ES-I3 (cell line): ENCODE data around the gene CASKIN1.

Experiments used
- H3K36me3 ChIP-seq: 2 replicates; pipeline ENCODE4 v1.6.1; 2013; ENCODE audit warnings: mild to moderate bottlenecking, low read length, control low read depth, moderate library complexity; ENCODE audit not compliant: insufficient read depth
- H3K4me1 ChIP-seq: 2 replicates; pipeline ENCODE4 v1.6.1; 2013; ENCODE audit warnings: mild to moderate bottlenecking, control low read depth, low read length; ENCODE audit not compliant: insufficient read depth
- H3K9ac ChIP-seq: 2 replicates; pipeline ENCODE4 v1.6.1; 2013; ENCODE audit warnings: low read depth, mild to moderate bottlenecking, low read length, moderate library complexity
- H3K9me3 ChIP-seq: 2 replicates; pipeline ENCODE4 v1.6.1; 2013; ENCODE audit warnings: mild to moderate bottlenecking, low read length, moderate library complexity; ENCODE audit not compliant: control insufficient read depth, insufficient read depth

CASKIN1 gene

DNA sequence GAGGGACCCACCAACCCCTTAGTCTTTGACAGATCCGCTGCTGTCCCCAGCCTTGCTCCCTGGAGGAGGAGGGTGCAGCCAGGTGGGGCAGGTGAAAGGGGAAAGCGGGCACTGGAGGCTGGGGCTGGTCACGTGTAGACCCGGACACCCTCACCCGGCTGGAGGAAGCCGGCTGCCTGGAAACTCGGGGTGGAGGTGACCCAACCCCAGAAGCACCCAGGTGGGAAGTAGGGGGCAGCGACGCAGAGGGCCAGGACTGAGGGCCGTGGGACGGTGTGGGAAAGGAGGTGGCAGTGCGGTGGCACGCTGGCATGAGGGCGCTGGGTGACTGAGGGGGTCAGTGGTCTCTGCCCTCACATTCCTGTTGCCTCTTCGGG is 38.2 kb downstream of the CASKIN1 start:
- Histone ChIP-seq H3K36me3 (peaks cover 9% of the 10 kb centered on the region; the same call in 1 of the 2 replicates), H3K4me1 (peaks cover 15% of the 10 kb centered on the region; the same call in 1 of the 2 replicates), H3K9me3 (no peaks in the 10 kb centered on the region), H3K9ac (no peak overlapping the region)

DNA sequence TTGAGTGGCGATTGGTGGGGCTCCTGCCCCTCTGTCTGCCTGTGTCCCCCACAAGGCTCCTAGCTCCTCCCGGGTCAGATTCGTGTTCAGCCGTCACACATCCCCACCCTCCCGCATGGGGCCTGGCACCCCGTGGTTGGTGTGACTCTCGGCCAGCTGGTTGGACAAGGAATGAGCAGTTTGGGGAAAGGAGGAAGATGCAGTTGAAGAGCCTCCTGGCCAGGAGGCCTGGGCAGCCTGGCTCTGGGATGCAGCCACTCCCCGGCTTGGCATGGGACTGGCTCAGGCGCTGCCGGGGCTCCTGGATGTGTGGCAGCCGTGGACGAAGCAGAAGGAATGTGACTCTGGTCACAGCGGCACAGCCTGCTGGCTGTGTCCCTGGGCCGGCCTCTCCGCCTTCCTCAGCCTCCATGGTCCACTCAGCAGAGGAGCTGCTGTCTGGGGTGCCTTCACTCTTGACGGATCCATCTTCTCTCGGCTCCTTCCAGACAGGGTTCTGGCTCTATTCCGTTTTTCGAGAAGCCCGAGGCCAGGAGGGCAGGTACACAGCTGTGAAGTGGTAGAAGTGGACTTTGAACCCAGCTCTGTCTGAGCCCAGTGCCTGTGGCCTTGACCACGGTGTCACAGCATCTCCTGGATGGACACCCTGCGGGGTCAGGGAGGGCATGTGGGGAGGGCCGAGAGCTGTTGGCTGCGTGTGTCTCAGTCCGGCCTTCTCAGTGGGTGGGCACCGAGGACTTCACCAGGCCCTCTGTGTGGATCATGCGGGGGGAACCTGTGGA is 38.7 kb downstream of the CASKIN1 start:
- Histone ChIP-seq H3K9ac (no peak overlapping the region; the same call in 1 of the 2 replicates), H3K4me1 (peaks cover 15% of the 10 kb centered on the region; the same call in 1 of the 2 replicates), H3K9me3 (no peaks in the 10 kb centered on the region), H3K36me3 (peaks cover 9% of the 10 kb centered on the region; the same call in 1 of the 2 replicates)

DNA sequence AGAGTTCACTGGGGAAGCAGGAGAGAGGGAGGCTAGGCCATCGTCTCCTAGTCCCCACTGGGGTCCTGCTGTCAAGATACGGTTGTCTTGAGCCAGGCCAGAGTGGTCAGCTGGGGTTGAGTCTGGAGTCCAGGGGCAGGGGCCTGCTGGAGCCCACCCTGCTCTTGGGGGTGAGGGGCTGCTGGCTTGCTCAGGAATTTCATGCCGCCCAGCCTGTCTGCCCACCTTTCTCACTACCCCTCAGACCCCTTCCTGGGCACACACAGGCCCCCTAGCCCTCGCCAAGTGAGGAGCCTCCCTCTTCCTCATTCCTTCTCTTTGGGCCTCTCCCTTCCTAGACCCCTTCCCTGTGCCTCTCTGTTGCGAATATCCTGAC is 39.6 kb downstream of the CASKIN1 start:
- H3K9ac ChIP-seq: peak overlapping the region; percentile 82; the same call in 1 of the 2 replicates
- peaks cover 9% of the 10 kb centered on the region; the same call in 1 of the 2 replicates for H3K36me3 ChIP-seq
- peaks cover 17% of the 10 kb centered on the region; the same call in 1 of the 2 replicates for H3K4me1 ChIP-seq
- H3K9me3 ChIP-seq: no peaks in the 10 kb centered on the region

DNA sequence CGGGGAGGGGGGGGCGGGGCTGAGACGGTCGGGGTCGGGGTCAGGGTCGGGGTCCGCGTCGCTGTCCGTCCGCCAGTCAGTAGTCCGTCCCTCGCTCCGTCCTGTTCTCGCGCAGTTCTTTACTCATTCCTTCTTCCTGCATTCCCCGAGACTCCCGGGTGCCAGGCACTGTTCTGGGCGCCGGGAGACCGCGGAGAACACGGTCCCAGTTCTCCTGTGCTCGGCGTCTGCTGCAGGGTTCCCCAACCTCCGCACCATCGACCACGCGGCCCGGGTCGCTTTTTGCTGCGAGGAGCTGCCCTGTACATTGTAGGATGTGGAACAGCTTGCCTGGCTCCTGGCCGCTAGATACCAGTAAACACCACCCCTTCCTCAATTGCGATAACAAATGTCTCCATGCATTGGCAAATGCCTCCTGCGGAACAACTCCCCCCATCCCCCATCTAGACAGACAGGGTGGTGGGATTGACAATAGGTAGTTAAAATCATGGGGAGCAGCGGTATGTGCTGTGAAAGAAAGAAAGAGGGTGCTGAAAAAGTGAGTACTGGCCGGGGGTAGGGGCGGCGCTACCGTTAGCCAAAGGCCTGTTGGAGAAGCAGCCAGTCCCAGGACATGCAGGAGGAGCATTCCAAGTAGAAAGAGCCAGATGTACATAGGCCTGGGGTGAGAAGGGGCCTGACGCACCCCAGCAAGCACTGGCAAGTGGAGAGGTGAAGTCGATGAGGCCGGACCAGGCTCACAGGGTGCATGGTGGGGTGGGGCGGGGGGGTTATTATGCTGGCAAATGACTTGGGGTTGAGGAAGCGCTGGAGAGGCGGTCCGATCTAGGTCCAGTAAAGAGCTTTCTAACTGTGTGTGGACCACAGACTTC is 40.2 kb downstream of the CASKIN1 start:
- no peaks in the 10 kb centered on the region for H3K9me3 ChIP-seq
- peaks cover 22% of the 10 kb centered on the region; the same call in 1 of the 2 replicates for H3K4me1 ChIP-seq
- H3K9ac ChIP-seq: peak overlapping the region; percentile 82
- peaks cover 9% of the 10 kb centered on the region; the same call in 1 of the 2 replicates for H3K36me3 ChIP-seq

- Histone ChIP-seq H3K9me3 (no peaks in the 10 kb centered on the region), H3K4me1 (peaks cover 22% of the 10 kb centered on the region; the same call in 1 of the 2 replicates), H3K36me3 (peaks cover 9% of the 10 kb centered on the region; the same call in 1 of the 2 replicates), H3K9ac (peak within 1 kb of the TSS; percentile 96)
Measured at GRCh38 chr16:2155091-2155950, 41.1 kb downstream of the CASKIN1 start, which contains the start of gene TRAF7. TSS of gene TRAF7 (plus strand) at chr16:2155782. CDS start at chr16:2163921, 8,139 bp downstream.

DNA sequence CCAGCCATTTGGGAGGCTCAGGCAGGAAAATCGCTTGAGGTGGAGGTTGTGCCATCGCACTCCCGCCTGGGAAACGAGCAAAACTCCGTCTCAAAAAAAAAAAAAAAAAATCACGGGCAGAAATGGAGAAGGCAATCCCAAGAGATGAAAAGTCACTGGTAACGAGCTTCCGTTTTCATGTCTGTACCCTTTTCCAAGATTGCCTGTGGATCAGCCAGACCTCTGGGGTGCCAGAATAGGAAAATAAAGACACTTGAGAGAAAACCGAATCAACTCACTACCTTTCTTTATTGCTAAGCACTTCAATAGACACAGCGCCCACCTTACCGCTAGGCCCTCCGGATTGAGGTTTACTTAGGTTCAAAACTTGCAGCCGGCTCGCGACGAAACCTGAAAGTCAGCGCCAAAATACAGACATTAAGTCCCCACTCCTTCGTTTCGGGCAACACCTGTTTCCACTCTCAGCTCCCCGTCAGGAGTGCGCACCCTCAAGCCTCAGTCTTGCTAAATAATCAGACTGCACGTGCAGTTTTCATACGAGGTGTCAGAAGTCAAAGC is 41.8 kb downstream of the CASKIN1 start:
- Histone ChIP-seq H3K36me3 (peaks cover 9% of the 10 kb centered on the region; the same call in 1 of the 2 replicates), H3K9me3 (no peaks in the 10 kb centered on the region), H3K9ac (peak overlapping the region; percentile 96), H3K4me1 (peaks cover 17% of the 10 kb centered on the region; the same call in 1 of the 2 replicates)

DNA sequence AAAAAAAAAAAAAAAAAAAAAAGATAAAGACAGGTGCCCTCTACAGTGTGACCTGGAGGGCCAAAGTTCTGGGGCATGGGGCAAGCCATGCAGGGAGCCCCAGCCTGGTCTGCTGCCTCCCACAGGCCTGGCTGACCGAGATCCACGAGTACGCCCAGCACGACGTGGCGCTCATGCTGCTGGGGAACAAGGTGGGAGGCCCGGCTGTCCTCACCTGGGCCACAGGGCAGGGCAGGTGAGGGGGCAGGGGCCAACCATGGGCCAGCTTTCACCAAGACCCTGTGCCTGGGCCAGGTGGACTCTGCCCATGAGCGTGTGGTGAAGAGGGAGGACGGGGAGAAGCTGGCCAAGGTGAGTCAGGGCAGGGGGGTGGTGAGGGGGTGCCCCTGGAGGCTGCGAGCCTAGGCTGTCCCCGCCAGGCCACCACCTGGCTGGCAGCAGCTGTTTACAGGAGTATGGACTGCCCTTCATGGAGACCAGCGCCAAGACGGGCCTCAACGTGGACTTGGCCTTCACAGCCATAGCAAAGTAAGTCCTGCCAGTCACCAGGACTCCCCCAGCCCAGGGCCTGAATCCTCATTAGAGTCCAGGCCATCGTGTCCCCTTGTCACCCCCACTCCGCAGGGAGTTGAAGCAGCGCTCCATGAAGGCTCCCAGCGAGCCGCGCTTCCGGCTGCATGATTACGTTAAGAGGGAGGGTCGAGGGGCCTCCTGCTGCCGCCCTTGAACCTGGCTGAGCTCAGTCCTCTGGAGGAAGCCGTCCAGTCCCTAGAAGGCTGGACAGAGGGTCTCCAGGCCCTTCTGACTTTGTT is 43.5 kb downstream of the CASKIN1 start:
- no peaks in the 10 kb centered on the region for H3K9me3 ChIP-seq
- H3K9ac ChIP-seq: peak overlapping the region; percentile 96
- H3K36me3 ChIP-seq: peaks cover 9% of the 10 kb centered on the region; the same call in 1 of the 2 replicates
- peaks cover 7% of the 10 kb centered on the region; the same call in 1 of the 2 replicates for H3K4me1 ChIP-seq

DNA sequence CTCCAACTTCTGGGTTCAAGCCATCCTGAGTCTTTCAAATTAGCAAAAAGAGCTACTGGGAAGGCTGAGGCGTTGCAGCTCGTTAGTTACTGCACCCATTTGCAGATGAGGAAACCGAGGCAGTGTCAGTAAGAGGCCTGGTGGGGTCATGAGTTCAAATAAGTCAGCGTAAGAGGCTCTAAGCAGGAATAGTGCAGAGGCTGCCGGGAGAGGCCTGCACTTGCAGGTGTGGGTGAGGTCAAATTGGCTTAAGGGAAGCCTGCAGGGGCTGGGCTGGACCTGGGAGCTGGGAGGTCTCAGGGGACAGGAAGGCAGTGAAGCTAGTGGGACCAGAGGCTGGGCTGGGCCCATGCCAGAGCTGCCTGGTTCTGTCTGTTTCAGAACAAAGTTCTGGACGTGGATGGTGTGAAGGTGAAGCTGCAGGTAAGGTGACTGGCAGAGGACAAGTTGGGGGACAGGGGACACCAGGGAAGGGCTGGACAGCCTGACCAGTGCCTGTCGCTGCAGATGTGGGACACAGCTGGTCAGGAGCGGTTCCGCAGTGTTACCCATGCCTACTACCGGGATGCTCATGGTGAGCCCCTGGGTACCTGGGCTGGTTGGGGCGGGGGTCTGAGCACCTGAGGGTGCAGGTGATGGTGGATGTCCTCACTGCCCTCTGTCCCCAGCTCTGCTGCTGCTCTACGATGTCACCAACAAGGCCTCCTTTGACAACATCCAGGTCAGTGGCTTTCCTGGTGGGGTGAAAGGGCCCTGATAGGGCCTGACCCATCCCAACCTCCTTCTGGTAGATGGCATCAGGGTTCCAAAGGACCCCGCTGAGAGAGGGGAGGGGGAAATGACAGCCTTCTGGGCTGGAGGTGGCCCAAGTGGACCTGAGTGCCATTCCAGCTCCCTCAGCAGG is 45.0 kb downstream of the CASKIN1 start:
- Histone ChIP-seq H3K9me3 (no peaks in the 10 kb centered on the region), H3K4me1 (peaks cover 7% of the 10 kb centered on the region; the same call in 1 of the 2 replicates), H3K36me3 (peaks cover 9% of the 10 kb centered on the region; the same call in 1 of the 2 replicates), H3K9ac (no peak overlapping the region)

- peaks cover 9% of the 10 kb centered on the region; the same call in 1 of the 2 replicates for H3K36me3 ChIP-seq
- H3K4me1 ChIP-seq: peaks cover 7% of the 10 kb centered on the region; the same call in 1 of the 2 replicates
- no peaks in the 10 kb centered on the region for H3K9me3 ChIP-seq
- peak overlapping the region; percentile 62; the same call in 1 of the 2 replicates for H3K9ac ChIP-seq
Measured at GRCh38 chr16:2150418-2151187, 45.8 kb downstream of the CASKIN1 start.

- Histone ChIP-seq H3K36me3 (peaks cover 8% of the 10 kb centered on the region; the same call in 1 of the 2 replicates), H3K9me3 (no peaks in the 10 kb centered on the region), H3K9ac (peak overlapping the region; percentile 62), H3K4me1 (peaks cover 7% of the 10 kb centered on the region; the same call in 1 of the 2 replicates)
Measured at GRCh38 chr16:2149630-2150417, 46.6 kb downstream of the CASKIN1 start.
